Erythroblast (primary cell): ENCODE measurements around the gene STAC.
"Not testable (repeated sequence)": the region's sequence is repeated elsewhere in the genome, so short reads cannot be mapped to it uniquely, and the experiment has no call there.

Source experiments
- DNase-seq, 2 experiments: peaks; one replicate each; lab custom pipeline; 2025; lab: John Stamatoyannopoulos, UW
- GATA1 ChIP-seq: IDR thresholded peaks from 2 replicates; pipeline ENCODE4 v1.6.1; 2011; ENCODE audit warnings: low read depth, mild to moderate bottlenecking, control low read depth, low read length, moderate library complexity
- POLR2A ChIP-seq: IDR thresholded peaks from 2 replicates; pipeline ENCODE4 v1.6.1; 2011; ENCODE audit warnings: mild to moderate bottlenecking, low read length

STAC gene

DNA sequence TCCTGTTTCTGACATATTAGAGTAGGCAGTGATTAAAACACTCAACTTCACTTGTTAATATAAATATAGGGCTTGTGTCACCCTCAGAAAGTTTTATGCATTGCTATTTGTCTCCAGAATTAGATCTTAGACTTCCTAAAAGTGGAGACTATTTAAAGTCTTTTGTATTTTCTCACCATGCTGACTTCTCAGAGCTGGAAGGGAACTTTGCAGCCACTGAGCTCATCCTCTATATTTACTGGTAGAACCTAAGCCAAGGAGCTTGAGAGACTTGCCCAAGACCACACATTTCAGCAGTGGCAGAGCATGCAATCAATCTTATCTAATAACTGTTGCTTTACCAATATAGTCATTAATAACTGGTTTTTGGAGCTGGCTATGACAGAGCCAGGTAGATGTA is 53.2 kb downstream of the STAC start:
- TF ChIP-seq GATA1 (no peak), POLR2A (no peak)
- no peak for DNase-seq

DNA sequence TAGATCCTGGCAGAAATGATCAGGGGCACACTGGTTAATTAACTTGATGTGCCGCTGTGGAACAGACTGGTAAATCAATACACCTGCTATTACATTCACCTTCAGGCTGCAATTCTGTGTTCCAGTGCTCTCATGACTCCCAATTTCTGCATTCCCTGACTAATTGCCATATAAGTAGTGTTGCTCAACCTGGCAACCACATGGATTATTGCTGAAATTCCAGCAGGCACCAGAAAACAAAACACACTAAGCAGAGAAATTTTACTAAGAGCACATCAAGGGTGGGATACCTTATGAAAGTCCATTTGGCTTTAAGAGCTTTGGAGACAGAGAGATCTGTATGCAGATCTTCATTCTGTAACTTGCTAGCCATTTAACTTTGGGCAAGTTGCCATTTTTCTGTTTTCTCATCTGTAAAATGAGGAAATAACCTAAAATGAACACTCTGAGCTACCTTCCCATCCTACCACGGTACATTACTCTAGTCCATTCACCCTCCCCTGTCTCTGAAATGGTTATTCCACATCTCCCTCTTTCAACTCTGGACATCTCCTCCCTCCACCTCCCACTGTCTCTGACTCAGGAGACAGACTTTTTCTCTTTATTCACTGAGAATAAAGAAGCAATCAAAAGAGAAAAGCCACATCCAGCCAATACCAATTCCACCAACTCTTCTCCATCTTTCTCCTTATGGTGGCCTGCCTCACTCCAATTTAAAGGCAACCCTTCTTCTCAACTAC is 54.6 kb downstream of the STAC start:
- TF ChIP-seq POLR2A (no peak), GATA1 (no peak)
- no peak for DNase-seq

DNA sequence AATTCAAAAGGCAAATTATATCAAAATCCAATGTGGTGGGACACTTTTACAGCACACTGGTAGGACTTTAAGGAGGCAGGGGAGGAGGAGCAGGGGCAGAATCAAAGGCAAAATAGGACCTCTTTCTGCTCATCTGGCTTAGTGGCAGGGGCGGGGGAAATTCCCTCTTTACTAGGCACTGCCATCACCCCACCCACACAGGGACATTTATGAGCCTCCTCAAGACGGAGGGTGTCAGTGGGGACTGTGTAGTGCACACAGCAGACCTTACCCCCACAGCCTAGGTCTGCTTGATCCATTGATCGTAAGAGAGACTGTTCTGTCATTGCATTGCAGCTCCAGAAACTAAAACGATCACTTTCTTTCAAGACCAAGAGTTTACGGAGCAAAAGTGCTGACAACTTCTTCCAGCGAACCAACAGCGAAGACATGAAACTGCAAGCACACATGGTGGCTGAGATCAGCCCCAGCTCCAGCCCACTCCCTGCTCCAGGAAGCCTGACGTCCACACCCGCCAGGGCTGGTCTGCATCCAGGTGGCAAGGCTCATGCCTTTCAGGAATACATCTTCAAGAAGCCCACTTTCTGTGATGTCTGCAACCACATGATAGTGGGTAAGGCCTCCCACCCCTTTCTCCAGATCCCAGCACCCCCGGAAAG is 62.9 kb downstream of the STAC start:
- TF ChIP-seq POLR2A (no peak), GATA1 (no peak)
- no peak for DNase-seq

DNA sequence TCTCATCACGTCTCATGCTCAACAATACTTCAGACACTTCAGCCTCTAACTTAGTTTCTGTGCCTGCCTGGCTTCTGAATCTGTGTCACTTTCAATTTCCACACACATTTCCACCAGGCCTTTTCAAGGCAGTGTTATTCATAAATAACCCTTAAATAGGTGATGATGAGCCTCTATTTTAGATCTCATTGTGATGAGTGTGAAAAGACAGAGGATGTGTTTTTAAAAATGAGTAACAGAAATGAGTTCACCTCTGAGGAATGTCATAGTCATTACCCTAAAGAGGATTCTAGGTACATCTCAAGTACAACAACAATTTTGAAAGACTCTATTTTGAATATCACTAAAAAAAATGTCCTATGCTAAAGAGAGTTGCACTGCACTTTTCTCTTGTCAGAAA is 64.6 kb downstream of the STAC start:
- DNase-seq, result no peak
- TF ChIP-seq GATA1, result no peak
- no peak for TF ChIP-seq POLR2A

DNA sequence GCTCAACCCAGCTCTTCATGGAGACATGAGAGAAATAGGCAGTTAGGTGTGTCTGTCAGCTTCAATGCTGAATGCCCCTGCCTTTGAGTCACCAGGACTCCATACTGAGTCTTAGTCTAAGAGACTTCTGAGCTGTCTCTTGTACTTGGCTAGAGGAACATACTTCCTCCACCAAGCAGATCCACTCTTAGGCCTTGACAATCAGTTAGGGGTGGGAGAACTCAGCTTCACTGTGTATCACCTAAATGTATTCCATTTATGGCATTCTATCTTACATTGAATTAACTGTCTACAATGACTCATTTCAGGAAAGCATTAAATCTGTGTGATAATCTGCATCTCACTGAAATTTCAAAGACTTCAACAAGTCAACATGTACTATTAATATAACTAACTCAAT is 66.0 kb downstream of the STAC start:
- no peak for DNase-seq
- TF ChIP-seq POLR2A (no peak), GATA1 (no peak)

DNA sequence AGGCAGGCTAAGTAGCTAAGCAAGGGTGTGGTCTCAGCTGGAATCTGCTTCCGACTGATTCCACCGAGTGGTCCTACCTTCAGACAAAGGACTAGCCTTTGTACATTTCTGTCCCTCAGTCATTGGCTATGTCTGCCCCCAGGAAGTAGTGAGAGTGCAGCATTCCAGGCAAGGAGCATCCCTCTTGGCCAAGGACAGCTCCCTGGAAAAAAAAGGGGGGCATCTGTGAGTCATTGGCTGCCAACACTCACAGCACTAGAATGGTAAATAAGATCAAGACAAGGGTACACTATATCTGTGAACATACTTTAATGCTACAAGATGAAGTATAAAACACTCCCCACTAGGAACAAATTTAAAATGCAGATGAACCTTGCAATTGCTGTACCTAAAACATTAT is 66.8 kb downstream of the STAC start:
- TF ChIP-seq GATA1 (no peak), POLR2A (no peak)
- DNase-seq, result no peak

DNA sequence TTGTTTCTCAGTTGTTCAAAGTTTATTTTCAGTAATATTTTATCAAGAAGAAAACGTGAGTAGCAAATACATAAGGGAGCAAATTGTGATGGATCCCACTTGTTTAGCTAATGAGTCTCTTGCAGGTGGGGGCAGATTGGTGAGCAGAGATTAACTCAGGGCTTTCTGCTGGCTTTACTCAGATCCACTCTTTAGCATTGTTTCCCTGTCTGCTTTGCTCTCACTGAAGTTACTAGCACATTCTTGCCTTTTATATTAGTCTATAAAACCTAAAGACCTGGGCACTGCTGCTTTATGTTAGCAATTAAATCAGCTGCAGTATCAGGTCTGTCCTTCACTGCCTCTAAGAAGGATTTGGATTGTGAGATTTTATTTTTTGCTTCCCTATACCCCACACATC is 71.5 kb downstream of the STAC start:
- TF ChIP-seq GATA1 (no peak), POLR2A (no peak)

DNA sequence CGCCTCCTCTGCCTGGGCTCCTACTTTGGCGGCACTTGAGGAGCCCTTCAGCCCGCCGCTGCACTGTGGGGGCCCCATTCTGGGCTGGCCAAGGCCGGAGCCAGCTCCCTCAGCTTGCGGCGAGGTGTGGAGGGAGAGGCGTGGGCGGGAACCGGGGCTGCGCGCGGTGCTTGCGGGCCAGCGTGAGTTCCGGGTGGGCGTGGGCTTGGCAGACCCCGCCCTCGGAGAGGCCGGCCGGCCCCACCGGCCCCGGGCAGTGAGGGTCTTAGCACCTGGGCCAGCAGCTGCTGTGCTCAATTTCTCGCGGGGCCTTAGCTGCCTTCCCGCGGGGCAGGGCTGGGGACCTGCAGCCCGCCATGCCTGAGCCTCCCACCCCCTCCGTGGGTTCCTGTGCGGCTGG is 72.9 kb downstream of the STAC start:
- not testable (repeated sequence) for DNase-seq

More for the DNA sequence above, 71.5 kb downstream of the STAC start:
- DNase-seq, result no peak

DNA sequence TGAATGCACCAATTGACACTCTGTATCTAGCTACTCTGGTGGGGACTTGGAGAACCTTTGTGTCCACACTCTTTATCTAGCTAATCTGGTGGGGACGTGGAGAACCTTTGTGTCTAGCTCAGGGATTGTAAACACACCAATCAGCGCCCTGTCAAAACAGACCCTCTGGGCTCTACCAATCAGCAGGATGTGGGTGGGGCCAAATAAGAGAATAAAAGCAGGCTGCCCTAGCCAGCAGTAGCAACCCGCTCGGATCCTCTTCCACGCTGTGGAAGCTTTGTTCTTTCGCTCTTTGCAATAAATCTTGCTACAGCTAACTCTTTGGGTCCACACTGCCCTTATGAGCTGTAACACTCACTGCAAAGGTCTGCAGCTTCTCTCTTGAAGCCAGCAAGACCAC is 73.6 kb downstream of the STAC start:
- DNase-seq, result not testable (repeated sequence)

DNA sequence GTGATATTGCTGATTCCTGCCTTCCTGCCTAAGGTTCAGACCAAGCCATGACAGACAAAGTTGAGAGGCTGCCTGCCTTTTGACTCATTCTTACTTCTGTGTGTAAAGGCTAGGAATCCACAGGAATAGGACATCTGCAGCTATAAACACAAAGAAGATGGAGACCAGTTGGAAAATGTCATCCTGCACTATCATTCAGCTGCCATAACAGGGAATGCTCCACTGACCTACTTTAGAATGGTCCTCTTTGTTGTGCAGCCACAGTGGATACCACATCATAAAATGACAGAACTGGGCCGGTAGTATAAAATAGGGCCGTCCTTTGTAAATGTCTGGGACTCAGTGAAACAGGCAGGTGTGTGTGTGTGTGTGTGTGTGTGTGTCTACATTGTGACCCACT is 75.1 kb downstream of the STAC start:
- no peak for DNase-seq
- TF ChIP-seq GATA1, result no peak
- no peak for TF ChIP-seq POLR2A

DNA sequence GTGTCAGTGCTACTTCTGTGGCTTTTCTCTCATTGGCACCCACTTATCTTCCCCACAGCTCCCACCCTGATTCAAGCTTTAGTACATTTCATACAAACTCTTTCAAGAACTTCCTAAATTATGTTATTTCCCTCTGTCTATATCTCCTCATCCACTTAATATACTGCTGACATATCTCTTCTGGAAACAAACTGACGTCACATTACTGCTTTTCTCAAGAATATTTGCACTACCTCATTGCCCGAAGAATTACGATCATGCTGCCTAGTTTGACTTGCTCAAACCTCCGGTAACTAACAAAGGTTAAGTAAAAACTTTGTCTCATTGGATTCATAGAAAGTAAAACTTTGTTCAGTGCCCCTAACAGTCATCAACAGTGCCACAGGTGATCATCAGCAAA is 76.5 kb downstream of the STAC start:
- no peak for DNase-seq
- no peak for TF ChIP-seq GATA1
- TF ChIP-seq POLR2A, result no peak

DNA sequence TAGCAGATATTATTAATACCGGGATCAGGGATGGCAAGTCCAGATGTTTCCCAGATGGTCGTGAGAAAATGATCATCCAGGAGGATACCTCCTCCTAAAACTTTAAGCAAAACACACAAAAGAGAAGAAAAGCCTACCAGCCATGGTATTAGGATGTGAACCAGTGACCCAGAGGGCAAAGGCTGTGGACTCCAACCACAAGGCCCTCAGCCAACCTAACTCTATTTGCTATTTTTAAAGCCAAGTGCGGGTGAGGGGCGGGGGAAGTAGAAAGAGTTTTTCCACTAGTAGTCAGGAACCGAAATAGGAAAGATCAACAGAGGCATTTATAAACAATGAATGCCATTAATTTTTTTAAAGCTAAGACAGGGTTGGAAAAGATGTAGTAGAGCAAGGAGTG is 77.4 kb downstream of the STAC start:
- TF ChIP-seq POLR2A, result no peak
- TF ChIP-seq GATA1, result no peak
- no peak for DNase-seq

DNA sequence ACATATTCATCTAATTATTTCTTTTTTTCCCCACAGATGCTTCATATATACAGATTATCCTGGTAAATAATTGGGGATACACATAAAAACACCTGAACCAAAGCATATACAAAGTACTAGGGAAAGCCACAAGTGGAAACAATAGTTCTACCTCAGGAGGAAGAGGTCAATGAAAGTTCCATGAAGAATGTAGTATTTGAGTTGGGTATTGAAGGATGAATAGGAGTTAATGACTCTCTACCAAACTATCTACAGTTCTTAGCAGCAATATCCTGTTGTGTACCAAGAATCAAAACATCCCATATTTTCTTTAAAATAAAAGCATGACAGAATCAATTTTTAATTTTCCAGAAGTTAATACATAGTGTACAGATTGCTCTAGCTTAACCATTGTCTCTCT is 78.9 kb downstream of the STAC start:
- TF ChIP-seq GATA1 (no peak), POLR2A (no peak)
- no peak for DNase-seq

DNA sequence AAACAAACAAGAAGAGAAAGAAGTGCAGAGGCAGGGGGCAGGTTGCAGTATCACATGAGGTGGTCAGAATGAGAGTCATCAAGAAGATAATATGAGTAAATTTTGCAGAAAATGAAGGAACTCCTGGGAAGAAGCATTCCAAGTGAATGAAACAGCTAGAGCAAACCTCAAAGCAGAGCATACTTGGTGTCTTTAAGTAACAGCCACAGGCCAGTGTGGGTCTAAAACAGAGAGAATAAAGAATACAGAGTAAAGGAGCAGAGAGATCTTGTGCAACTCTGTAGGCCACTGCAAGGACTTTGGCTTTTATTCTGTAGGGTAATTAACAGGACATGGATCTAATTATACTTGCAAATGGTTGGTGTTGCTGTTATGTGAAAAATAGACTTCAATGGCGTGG is 81.3 kb downstream of the STAC start:
- no peak for TF ChIP-seq GATA1
- no peak for TF ChIP-seq POLR2A
- no peak for DNase-seq

DNA sequence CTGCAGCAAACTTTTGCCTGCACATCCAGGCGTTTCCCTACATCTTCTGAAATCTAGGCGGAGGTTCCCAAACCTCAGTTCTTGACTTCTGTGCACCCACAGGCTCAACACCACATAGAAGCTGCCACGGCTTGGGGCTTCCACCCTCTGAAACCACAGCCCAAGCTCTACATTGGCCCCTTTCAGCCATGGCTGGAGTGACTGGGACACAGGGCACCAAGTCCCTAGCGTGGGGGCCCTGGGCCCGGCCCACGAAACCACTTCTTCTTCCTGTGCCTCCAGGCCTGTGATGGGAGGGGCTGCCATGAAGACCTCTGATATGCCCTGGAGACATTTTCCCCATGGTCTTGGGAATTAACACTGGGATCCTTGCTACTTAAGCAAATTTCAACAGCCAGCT is 91.7 kb downstream of the STAC start:
- not testable (repeated sequence) for DNase-seq
